GM15510 (cell line): ENCODE results near the gene FAM43A.

Experiments
- POLR2A ChIP-seq: IDR thresholded peaks from 3 replicates; pipeline ENCODE4 v1.6.1; 2011; ENCODE audit warnings: borderline replicate concordance; ENCODE audit not compliant: insufficient read length; ENCODE audit errors: extremely low read depth

The FAM43A gene

GRCh38 chr3:194667363-194667762 lies 18.3 kb upstream of the FAM43A start:
- TF ChIP-seq POLR2A: no peak

GRCh38 chr3:194671511-194671899 lies 14.2 kb upstream of the FAM43A start:
- no peak for TF ChIP-seq POLR2A

- TF ChIP-seq POLR2A: peak; percentile 64
Observed at GRCh38 chr3:194671900-194672808, 13.5 kb upstream of the FAM43A start, which contains the start of gene LSG1. TSS of gene LSG1 (minus strand) at chr3:194672191. CDS start at chr3:194672162, 29 bp downstream.

- TF ChIP-seq POLR2A: no peak
Observed at GRCh38 chr3:194672876-194673275, 12.8 kb upstream of the FAM43A start.

- no peak for TF ChIP-seq POLR2A
Observed at GRCh38 chr3:194673761-194674160, 11.9 kb upstream of the FAM43A start.

GRCh38 chr3:194675081-194675640 lies 10.5 kb upstream of the FAM43A start:
- TF ChIP-seq POLR2A: no peak

GRCh38 chr3:194675680-194676079 lies 10.0 kb upstream of the FAM43A start:
- TF ChIP-seq POLR2A: no peak

- no peak for TF ChIP-seq POLR2A
Observed at GRCh38 chr3:194676471-194676870, 9.2 kb upstream of the FAM43A start.

- no peak for TF ChIP-seq POLR2A
Observed at GRCh38 chr3:194680888-194681615, 4.6 kb upstream of the FAM43A start.

GRCh38 chr3:194682189-194682693 lies 3.4 kb upstream of the FAM43A start:
- no peak for TF ChIP-seq POLR2A

- no peak for TF ChIP-seq POLR2A
Observed at GRCh38 chr3:194682694-194683310, 2.9 kb upstream of the FAM43A start.

- TF ChIP-seq POLR2A: no peak
Observed at GRCh38 chr3:194683380-194683779, 2.3 kb upstream of the FAM43A start.

GRCh38 chr3:194685065-194685717 lies 492 bp upstream of the FAM43A start:
- TF ChIP-seq POLR2A: no peak

GRCh38 chr3:194686414-194686815 lies 732 bp downstream of the FAM43A start:
- no peak for TF ChIP-seq POLR2A
